NCI-H1417 (cell line): ENCODE results near the gene SERPINB3.
"Not testable (repeated sequence)": the region's sequence is repeated elsewhere in the genome, so short reads cannot be mapped to it uniquely, and the experiment has no call there.

ENCODE experiments used
- DNase-seq, 3 experiments: peaks; one replicate each; lab custom pipeline; 2025; lab: John Stamatoyannopoulos, UW

SERPINB3 gene

DNA sequence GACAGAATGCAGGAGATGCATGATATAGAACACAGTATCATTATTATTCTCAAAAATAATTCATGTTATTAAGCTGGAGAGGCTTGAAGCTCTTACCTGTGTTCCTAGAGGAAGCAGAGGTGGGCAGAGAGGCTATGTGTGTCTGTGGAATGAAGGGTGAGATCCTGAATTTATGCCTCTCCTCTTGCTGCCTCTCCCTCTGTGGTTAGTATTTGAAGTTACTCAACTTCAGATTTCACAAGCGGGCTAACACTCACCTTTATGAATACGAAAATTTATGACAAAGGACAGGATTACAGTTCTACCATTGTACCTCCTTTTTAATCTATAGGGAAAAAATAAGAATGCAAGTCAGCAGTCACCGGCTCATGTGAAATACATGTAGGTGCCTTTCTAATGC, at the start of gene SERPINB3:
Gene SERPINB3, minus strand, starts transcription at position 144 of the 400 bp plus-strand sequence. CDS start 677 bp downstream, outside the sequence.
- not testable (repeated sequence) for DNase-seq

DNA sequence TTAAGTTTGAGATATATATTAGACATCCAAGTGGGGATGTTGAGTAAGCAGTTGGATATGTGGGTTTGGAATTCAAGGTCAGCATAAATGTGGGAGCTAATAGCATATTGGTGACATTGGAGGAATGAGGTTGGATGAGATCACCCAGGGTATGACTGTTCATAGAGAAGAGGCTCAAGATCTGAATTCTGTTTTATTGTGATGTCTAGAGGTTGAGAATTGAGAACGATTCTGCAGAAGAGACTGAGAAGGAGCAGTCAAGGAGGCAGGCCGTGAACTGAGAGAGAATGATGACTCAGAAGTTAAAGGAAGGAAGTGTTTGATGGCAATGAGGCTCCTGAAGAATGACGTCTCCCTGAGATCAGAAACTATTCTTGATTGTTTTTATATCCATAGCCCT, 47.0 kb upstream of the SERPINB3 start:
- DNase-seq, result no peak

DNA sequence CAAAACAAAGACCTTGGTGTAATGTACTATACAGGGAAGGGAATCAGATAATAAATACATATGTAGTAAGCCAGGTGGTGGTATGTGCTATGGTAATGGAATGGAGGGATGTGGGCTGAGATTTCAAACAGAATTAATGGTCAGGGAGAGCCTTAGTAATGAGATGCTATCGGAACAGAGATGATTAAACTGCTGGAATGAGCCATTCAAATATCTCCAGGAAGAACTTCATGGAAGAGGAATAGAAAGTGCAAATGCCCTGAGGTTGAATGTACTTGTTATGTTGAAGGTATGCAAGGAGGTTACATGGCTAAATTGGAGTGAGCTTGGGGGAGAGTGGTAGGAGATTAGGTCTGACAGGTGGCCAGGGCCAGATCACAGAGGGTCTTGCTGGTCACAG, 46.1 kb upstream of the SERPINB3 start:
- DNase-seq, result no peak

DNA sequence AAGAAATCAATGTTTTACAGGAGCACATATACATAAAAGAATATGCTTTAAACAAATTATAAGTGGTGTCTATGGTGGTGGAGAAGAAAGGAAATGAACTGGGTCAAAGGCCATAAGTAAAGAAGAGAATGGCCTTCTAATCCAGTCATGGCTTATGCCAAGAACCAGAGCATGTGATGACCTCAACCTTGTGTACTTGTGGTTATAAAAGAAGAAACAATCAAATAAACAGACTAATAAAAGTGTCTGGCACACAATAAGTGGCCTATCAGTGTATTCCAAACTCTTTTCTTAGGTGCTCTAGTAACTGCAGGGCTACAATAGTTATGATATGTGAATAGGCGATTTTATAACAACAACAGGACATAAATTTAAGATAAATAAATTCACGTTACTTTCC, 43.7 kb upstream of the SERPINB3 start:
- no peak for DNase-seq

DNA sequence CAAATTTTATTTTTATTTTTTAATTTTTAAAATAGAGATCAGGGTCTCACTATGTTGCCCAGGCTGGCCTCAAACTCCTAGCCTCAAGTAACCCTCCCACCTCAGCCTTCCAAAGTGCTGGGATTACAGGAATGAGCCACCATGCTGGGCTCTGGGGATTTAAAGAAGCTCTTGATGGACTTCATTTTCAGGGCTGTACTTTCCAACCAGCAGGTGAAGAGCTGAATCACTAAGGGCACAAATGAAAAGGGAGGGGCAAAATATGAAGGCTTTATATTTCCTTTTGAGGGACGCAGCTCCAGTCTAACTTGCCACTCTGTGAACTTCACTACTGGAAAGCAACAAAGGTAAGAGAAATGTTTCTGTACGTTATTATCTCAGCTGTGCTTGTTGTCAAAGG, 41.0 kb upstream of the SERPINB3 start, which contains the start of gene SERPINB11:
Gene SERPINB11, plus strand, starts transcription at position 301 of the 400 bp plus-strand sequence. CDS start 7,234 bp downstream, outside the sequence.
- no peak for DNase-seq

DNA sequence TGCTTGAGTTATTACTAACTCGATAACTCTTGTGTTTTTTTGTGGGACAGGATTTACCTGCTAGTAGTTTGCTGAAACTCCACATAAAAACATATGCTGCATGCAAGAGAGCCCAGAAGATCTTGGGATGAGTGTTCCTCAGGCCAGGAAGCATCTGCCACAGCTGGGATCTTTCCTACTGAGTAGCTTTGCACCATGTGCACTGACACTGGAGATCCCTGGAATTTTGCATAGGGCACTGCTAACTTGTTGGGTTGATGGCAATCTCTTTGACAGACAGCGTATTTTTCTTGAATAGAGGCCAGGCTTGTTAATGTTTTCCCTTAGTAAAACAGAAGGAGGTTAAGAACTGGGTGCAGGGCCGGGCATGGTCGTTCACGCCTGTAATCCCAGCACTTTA, 40.3 kb upstream of the SERPINB3 start:
- no peak for DNase-seq

DNA sequence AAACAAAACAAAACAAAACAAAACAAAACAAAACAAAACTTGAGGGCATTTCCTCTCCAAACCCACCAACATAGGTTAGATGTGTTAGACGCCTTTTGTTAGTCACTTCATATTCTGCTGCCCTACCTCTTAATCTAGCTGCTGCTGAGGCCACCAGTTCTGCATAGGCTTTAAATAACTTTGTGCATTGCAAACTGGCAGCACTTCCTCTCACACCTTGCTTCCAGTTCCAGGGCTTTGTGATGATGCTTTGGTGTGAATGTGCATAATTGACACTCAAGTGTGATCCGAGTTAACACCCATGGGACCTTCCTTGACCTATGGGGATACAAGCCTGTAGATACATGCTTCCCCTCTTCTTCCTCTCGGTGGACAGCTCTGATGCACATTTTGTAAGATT, 38.8 kb upstream of the SERPINB3 start:
- DNase-seq, result no peak

DNA sequence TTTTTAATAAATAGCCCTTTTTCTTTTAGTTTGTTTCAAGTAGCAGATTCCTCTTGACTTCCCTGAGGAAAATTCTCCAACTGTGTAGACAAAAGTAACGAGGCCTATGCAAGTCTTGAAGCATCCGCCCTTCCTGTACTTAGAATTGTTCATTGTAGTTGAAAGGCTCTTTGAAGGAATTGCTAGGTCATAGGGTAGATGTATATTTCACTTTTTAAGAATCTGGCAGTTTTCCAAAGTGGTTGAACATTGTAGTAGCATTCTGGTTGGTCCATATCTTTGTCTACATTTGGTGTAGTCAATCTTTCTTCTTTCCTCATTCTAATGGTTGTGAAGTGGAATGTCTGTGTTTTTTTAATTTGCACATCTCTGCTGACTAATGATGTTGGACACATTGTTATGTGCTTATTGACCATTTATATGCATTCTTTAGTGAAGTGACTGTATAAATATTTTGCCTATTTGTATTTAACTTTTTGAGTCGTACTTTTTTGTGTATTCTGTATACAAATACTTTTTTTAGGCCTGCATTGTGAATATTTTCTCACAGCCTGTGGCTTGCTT, 35.5 kb upstream of the SERPINB3 start:
- DNase-seq, result no peak

DNA sequence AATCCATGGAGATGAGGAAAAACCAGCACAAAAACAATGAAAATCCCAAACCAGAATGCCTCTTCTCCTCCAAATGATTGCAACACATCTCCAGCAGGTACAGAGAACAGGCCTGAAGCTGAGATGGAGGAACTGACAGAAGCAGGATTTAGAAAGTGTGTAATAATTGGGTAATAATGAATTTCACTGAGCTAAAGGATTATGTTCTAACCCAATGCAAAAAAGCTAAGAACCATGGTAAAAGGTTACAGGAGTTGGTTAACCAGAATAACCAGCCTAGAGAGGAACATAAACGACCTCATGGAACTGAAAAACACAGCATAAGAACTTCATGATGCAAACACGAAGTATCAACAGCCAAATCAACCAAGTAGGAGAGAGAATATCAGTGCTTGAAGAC, 27.4 kb upstream of the SERPINB3 start:
- DNase-seq, result no peak

DNA sequence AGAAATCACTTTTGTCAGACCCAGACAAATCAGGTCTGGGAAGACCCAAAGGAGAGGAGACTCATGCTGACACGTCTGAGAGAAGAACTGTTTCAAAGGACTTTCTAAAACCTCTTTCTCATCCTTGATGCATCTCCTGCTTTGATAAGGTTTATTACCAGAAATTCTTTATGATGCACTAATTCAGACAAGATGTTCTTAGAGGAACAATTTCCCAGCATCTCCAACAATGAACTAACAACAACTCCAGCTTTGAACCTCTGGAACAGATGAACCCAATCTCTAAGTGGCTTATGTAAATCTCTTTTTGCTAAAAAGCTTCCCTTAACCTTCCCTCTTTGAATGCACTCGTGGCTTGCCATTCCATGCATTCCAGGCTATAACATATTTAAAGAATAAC, 25.2 kb upstream of the SERPINB3 start:
- no peak for DNase-seq

DNA sequence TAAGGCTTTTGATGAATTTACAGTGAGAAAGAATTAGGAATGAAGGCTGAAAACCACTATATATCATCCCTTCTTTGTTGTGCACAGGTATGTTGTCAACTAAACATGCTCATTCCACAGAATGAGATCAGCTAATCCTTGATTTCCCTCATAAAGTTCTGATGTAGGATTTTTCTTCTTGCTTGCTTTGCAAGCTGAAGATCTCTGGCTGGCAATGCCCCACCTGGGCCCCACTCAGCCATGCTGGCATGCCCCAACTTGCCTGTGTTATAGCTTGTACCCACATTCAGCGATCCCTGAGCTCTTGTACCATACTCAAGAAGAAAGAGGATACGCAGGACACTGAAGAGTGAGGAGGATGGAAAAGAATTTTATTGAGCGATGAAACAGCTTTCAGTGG, 23.0 kb upstream of the SERPINB3 start:
- DNase-seq, result no peak

DNA sequence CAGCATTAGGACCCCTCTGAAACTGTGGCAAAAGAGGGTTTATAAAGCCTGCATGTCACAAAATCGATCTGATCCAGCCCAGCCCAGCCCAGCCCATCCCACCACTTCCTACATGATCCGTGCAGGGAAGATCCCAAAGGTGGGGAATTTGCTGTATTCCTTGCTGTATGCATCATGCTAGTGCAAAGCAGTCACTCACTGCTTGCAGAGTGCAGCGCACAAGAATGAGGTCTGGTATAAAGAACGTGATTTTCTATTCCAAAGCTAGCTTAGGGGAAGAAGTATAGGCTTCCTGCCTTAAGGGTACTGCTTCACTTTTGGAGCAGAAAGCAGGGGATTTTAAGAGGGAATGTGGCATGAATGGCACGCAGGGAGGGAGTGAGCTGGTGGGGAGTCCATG, 22.2 kb upstream of the SERPINB3 start:
- no peak for DNase-seq

DNA sequence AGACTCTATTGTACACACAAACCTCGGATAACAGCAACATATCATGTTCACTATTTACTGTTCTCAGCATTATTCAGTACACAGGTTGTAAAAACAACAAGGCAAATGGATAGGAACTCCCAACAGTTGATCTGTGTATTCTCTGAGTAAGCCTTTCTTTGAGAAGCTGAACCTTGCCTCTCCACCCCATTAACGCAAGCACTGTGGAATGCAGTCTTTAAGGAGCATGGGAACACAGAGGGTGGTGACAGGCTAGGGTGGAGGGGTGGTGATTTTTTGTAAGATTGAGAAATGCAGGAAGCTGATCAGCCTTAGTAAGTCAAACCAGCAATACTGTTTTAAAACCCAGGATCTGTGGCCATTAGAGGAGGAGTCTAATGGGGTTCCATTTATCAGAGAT, 21.5 kb upstream of the SERPINB3 start:
- DNase-seq, result no peak

DNA sequence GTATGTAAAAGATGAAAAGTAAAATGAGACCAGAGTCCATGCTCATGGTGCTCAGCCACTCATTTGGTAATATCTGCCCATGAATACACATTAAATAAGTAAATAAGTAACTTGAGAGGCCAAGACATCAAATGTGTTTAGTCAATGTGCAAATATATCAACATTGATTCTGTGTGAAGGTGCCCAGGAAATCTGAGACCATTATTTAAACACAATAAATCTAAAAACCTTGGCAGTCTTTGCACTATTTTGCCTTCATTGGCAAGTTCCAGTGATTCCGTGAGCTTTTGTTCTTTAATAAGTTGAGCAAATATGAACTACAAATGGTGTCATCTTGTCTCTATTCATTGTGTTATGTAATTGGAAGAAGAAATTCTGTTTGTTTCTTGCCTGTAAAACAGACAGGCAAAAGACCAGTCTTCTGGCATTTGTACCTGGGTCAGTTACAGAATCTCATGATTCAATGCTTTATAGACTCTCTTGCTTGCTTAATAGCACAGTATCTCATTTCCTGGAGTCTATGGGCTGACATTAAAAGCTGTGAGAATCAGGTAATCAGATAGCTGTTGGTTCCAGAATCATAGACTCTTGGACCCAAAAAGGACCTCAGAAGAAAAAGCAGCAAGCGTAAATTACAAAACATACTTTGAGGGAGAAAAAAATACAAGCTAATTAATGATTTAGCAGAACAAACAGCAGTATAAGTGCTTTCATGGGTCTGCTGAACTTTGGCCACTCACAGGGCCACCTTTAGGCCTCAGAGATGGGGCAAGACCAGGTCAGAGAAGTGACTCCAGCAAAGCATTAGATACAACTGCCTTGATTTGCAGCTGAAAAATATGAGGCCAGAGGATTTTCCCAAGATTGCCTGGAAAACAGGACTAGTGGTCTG, 20.0 kb upstream of the SERPINB3 start:
- DNase-seq, result peak in 2 of 3 experiments; percentile 29 to 73

DNA sequence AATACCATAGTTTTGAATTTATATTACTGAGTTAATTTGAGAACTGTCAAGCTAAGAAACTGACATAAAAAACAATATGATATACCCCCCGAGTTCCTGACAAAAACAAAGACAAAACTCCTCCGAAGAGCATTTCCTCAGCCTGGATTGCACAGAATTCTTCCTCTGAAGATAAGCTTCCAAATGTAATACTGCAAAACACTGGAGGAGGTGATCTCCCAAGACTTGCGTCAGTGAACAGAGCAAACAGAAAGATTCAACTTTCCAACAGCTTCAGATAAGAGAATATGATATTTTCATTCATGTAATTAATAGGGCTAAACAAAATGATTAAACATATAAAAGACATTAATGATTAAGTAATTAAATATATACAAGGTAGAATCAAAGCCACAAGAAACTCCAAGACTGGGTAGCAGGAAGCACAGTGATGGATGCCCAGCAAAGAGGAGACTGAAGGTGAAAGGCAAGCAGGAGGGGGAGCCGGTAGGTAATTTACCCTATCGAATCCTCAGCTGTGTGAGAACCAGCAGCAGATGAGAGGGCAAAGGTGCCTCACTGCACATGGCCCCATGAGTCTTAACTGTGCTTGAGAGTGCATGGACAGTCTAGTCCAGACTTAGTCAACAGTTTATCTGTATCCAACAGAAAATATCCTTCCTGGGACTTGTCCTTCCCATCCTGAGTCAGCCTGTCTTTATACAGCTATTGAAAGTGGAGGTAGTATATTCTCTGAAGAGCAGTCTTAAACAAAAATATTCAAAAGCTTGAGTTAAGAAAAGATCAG, 18.3 kb upstream of the SERPINB3 start:
- DNase-seq, result no peak

DNA sequence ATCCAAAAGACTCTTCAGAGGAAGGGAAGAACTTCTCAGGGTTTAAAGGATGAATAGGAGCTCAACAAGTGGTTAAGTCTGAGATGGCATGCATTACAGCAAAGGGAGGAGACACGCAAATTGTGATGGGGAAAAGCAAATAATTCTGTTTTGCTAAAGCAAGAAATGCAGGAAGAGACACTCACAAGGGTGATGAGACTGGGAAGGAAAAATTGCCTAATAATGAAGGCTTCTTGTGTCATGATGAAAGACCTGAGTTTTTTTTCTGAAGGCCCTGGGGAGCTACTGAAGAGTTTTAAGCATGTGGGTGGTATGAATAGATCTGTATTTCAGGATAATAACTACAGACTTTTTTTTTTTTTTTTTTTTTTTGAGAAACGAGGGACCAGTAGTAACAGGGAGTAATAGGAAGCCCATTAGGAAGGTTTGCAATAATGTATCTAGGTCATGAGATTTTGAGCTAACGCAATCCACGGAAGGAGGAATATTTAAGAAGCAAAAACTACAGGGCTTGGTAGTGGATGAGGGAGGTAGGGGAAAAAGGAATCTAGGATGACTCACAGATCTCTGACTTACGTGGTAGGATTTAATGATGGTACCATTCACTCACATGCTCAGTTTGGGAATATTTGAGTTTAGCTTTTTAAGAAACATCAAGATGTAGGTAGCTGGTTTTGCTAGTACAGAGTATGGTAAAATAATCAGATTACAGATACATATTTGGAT, 16.0 kb upstream of the SERPINB3 start:
- DNase-seq, result peak in 1 of 3 experiments; percentile 51

DNA sequence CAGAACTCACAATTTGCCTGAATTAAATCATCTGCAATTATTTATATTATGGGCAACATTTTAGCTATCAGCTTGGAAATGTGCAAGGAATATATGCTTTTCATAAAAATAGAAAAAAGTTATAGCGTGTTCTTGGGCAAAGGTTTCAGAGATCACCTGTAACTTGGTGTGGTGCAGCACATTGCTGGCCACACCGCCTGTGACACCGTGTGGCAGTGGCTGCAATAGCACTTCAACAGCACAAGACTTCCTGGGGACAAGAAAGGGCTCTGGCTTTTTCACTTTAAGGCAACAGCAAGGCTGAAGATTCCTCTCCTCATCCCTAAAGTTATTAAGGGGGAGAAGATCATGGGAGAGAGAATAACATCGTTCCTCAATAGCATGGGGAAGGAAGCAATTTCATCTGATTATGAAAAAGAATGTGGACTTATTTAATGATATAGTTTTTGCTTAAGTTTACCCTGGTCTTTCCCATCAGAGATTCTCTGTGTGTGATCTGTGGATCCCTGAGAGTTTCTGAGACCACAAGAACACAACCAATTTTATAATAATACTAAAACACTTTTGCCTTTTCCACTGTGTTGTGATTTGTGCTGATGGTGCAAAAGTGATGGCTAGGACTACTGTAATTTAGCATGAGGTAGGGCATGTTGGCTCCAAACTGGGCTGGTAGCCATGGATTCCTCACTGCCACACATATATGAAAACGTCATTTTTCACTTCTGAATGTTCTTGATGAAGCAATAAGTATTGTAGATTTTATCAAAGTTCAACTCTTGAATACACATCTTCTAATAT, 15.0 kb upstream of the SERPINB3 start:
- peak; percentile 33 to 85 (median 62) for DNase-seq

DNA sequence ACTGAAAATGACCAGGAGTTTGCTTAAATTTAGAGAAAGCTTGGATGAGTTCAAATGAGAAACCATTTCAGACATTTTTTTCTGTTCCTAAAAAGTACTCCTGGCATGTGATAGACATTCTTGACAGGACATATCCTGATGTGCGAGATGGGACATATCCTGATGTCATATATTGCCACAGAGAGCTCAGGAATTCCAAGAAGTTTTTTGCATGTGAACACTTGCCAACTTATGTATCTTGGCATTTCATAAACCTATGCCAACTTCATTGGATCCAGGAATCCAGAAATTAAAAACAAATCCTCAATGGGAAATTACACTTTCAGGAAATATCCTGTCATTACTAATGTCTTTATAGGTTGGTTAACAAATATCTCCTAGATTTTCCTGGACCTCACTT, 2.9 kb upstream of the SERPINB3 start:
- no peak for DNase-seq

DNA sequence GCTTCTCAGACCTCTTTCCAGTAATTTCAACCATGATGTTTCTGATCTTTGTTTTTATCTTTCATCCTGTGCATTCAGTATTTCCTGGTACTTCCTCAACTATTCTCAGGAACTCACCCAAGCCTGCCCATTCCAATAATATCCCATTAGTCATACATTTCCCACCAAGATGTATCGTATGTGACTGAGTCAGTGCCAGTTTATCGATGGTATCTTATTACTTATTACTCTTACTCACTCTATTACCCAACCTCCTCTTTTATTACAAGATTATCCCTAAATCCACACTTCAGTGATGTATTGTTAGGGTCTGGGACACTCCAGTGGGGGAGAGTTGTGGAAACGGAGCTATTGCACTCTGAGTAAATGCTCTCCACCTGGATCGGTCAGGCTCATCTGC, 2.8 kb downstream of the SERPINB3 start:
- DNase-seq, result not testable (repeated sequence)

DNA sequence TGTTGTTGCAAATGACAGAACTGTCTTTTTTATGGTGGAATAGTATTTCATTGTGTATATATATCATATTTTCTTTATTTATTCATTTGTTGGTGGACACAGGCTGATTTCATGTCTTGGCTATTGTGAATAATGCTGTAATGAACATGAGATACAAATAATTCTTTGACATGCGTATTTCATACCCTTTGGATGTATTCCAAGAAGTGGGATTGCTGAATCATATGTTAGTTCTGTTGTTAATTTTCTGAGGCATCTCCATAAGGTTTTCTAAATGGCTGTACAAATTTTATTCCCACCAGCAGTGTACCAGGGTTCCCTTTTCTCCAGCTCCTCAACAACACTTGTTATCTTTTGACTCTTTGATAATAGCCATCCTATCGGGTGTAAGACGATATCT, 11.4 kb downstream of the SERPINB3 start:
- not testable (repeated sequence) for DNase-seq

DNA sequence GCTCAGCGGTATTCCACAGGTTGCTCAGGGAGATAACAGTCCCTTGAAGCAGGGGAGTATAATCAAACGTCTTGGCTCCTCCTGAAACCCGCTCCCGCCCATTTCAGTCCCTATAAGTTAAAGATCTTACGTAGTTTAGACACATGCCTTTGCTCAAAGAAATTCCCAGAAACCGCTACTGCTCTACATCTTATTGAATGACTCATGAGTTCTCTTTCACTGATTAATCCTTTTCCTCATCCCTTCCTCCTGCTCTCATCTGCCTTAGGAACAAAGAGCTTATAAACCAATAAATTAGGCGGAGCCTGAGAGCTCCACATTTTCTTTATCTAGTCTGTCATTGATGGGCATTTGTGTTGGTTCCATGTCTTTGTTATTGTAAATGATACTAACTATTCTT, 13.5 kb downstream of the SERPINB3 start:
- DNase-seq, result no peak
